OCI-LY1 (cell line): ENCODE measurements around the gene IMPDH2.

ENCODE experiments used
- H2AFZ ChIP-seq: fragments of 200-600 bp; sonication (generic), shearing (Covaris generic); 2 replicates; pipeline ENCODE4 v1.6.0; 2014; ENCODE audit warnings: antibody characterized with exemption, mild to moderate bottlenecking, low read length
- H3F3A ChIP-seq: fragments of 200-600 bp; sonication (generic), shearing (Covaris generic); 2 replicates; pipeline ENCODE4 v1.6.0; 2014; ENCODE audit warnings: mild to moderate bottlenecking, antibody characterized with exemption, low read length, moderate library complexity; ENCODE audit not compliant: insufficient read depth
- H3K27ac ChIP-seq: fragments of 200-600 bp; sonication (generic); 2 replicates; pipeline ENCODE4 v1.5.1; 2014; ENCODE audit warnings: low read length, mixed run types, mild to moderate bottlenecking, low read depth; ENCODE audit not compliant: poor library complexity, severe bottlenecking
- H3K27me3 ChIP-seq: fragments of 200-600 bp; sonication (generic); 2 replicates; pipeline ENCODE4 v1.6.0; 2014; ENCODE audit warnings: antibody characterized with exemption, mild to moderate bottlenecking, low read length, moderate library complexity; ENCODE audit not compliant: insufficient read depth
- H3K36me3 ChIP-seq: fragments of 200-600 bp; sonication (generic); 2 replicates; pipeline ENCODE4 v1.6.1; 2014; ENCODE audit warnings: mild to moderate bottlenecking, antibody characterized with exemption, low read length, moderate library complexity, mixed read lengths; ENCODE audit not compliant: insufficient read depth
- H3K4me1 ChIP-seq: fragments of 200-600 bp; sonication (generic); 2 replicates; pipeline ENCODE4 v1.5.1; 2014; ENCODE audit warnings: mild to moderate bottlenecking, low read length, moderate library complexity; ENCODE audit not compliant: insufficient read depth, severe bottlenecking
- H3K4me2 ChIP-seq: fragments of 200-600 bp; sonication (generic), shearing (Covaris generic); 2 replicates; pipeline ENCODE4 v1.6.1; 2014; ENCODE audit warnings: low read length
- H3K4me3 ChIP-seq: fragments of 200-600 bp; sonication (generic); 2 replicates; pipeline ENCODE4 v1.5.1; 2014; ENCODE audit warnings: low read length, low read depth, mild to moderate bottlenecking, mixed read lengths; ENCODE audit not compliant: poor library complexity, severe bottlenecking
- H3K79me2 ChIP-seq: fragments of 200-600 bp; shearing (Covaris generic); 2 replicates; pipeline ENCODE4 v1.6.1; 2016; ENCODE audit warnings: mixed run types, low read length, mixed read lengths; ENCODE audit not compliant: insufficient read depth
- H3K9ac ChIP-seq: fragments of 200-600 bp; sonication (generic), shearing (Covaris generic); 2 replicates; pipeline ENCODE4 v1.6.1; 2014; ENCODE audit warnings: mild to moderate bottlenecking, low read length, mixed read lengths
- H3K9me2 ChIP-seq: fragments of 200-600 bp; sonication (generic), shearing (Covaris generic); 2 replicates; pipeline ENCODE4 v1.6.1; 2014; ENCODE audit warnings: low read depth, mild to moderate bottlenecking, low read length, mixed read lengths
- H3K9me3 ChIP-seq: fragments of 200-600 bp; shearing (Covaris generic); 2 replicates; pipeline ENCODE4 v1.6.1; 2014; ENCODE audit warnings: low read length, mixed read lengths
- H4K20me1 ChIP-seq: fragments of 200-600 bp; sonication (generic), shearing (Covaris generic); 2 replicates; pipeline ENCODE4 v1.6.0; 2016; ENCODE audit warnings: mild to moderate bottlenecking, low read length; ENCODE audit not compliant: insufficient read depth
- EZH2 ChIP-seq: fragments of 200-600 bp; sonication (generic), shearing (Covaris generic); IDR thresholded peaks from 2 replicates; pipeline ENCODE4 v1.8.0; 2017; ENCODE audit warnings: borderline replicate concordance, mixed run types, mild to moderate bottlenecking, antibody characterized with exemption, low read length, moderate library complexity, mixed read lengths
- TF ChIP-seq, protein P1 (sequence below): fragments of 200-600 bp; sonication (generic), shearing (Covaris generic); IDR thresholded peaks from 2 replicates; pipeline ENCODE4 v1.5.1; 2017; ENCODE audit warnings: mild to moderate bottlenecking, antibody characterized with exemption, low read length, moderate library complexity, mixed read lengths

Gene IMPDH2

DNA sequence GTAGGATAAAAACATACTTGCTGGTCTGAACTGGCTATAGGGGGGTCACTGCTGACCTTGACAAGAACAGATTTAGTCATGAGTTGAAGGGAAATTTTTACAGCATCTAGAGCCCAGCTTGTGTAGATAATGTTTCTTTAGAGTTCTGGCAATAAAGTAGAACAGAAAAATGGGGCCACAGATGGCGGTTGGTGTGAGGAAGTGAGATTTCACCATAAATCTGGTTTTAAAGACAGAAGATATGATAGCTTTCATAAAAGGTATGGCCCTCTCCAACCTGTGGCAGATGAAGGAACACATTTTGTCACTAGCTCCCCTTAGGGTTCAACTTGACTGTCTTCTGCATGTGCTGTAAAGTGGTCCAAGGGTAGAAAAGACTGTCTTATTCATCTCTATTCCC lies 24.3 kb upstream of the IMPDH2 start:
- Histone ChIP-seq H3K36me3 (peaks cover 78% of the 10 kb centered on the region), H3K27ac (no peak overlapping the region), H3K79me2 (no peaks in the 10 kb centered on the region), H3K9me3 (no peaks in the 10 kb centered on the region), H3K4me1 (no peaks in the 10 kb centered on the region), H3F3A (no peaks in the 10 kb centered on the region), H3K9ac (no peak overlapping the region), H3K4me3 (no peak overlapping the region), H3K9me2 (no peaks in the 10 kb centered on the region), H4K20me1 (no peaks in the 10 kb centered on the region), H3K4me2 (no peak overlapping the region), H2AFZ (no peak overlapping the region), H3K27me3 (no peaks in the 10 kb centered on the region)
- TF ChIP-seq EZH2: no peak
- TF ChIP-seq, protein P1, sequence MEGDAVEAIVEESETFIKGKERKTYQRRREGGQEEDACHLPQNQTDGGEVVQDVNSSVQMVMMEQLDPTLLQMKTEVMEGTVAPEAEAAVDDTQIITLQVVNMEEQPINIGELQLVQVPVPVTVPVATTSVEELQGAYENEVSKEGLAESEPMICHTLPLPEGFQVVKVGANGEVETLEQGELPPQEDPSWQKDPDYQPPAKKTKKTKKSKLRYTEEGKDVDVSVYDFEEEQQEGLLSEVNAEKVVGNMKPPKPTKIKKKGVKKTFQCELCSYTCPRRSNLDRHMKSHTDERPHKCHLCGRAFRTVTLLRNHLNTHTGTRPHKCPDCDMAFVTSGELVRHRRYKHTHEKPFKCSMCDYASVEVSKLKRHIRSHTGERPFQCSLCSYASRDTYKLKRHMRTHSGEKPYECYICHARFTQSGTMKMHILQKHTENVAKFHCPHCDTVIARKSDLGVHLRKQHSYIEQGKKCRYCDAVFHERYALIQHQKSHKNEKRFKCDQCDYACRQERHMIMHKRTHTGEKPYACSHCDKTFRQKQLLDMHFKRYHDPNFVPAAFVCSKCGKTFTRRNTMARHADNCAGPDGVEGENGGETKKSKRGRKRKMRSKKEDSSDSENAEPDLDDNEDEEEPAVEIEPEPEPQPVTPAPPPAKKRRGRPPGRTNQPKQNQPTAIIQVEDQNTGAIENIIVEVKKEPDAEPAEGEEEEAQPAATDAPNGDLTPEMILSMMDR: no peak

DNA sequence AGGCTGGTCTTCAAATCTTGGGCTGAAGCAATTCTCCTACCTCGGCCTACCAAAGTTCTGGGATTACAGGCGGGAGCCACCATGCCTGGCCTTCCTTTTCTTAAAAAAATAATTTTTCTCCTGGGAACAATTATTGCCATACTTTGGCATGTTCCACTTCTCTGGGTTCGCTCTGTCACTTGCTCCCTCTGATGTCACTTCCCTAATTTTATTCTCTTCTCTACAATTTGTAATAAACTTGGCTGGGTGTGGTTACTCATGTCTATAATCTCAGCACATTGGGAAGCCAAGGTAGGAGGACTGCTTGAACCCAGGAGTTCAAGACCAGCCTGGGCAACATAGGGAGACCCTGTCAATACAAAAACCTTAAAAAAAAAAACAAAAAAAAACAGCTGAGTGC lies 6.1 kb upstream of the IMPDH2 start:
- no peaks in the 10 kb centered on the region for H3K27me3 ChIP-seq
- H3K4me1 ChIP-seq: no peaks in the 10 kb centered on the region
- no peaks in the 10 kb centered on the region for H3F3A ChIP-seq
- no peaks in the 10 kb centered on the region for H3K9me3 ChIP-seq
- no peaks in the 10 kb centered on the region for H3K79me2 ChIP-seq
- no peaks in the 10 kb centered on the region for H3K9me2 ChIP-seq
- H3K4me3 ChIP-seq: no peak overlapping the region
- TF ChIP-seq EZH2: no peak
- TF ChIP-seq, protein P1: no peak
- no peaks in the 10 kb centered on the region for H4K20me1 ChIP-seq
- no peak overlapping the region for H3K27ac ChIP-seq
- no peak overlapping the region for H3K4me2 ChIP-seq
- peaks cover 70% of the 10 kb centered on the region for H3K36me3 ChIP-seq
- H3K9ac ChIP-seq: no peak overlapping the region
- no peak overlapping the region for H2AFZ ChIP-seq

DNA sequence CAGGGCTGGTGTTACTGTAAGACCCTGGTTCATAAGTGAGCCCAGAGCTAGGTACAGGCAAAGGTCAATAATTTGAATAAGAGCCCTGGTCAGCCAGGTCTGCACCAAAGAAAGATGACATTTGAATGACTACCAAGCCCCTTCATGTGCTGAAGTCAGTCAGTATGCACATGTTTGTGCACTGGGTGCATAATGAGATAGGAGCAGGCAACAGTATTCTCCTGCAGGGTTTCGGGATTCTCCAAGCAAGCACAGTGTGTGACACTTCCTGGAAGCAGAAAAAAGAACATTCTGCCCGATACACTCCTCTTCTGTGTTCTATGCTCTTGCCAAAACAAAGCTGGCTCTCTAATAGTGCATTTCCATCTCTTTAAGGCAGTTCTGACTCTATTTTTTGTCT lies 5.5 kb upstream of the IMPDH2 start:
- peaks cover 72% of the 10 kb centered on the region for H3K36me3 ChIP-seq
- H3K27me3 ChIP-seq: no peaks in the 10 kb centered on the region
- no peaks in the 10 kb centered on the region for H3K79me2 ChIP-seq
- H3F3A ChIP-seq: 0 out of 2 replicates have a peak, but pooled peaks cover 1% of the 10 kb centered on the region
- no peak overlapping the region for H3K27ac ChIP-seq
- H3K4me1 ChIP-seq: peaks cover 1% of the 10 kb centered on the region
- H2AFZ ChIP-seq: no peak overlapping the region
- H4K20me1 ChIP-seq: no peaks in the 10 kb centered on the region
- no peaks in the 10 kb centered on the region for H3K9me3 ChIP-seq
- no peak overlapping the region for H3K9ac ChIP-seq
- H3K4me3 ChIP-seq: no peak overlapping the region
- no peak overlapping the region for H3K4me2 ChIP-seq
- TF ChIP-seq EZH2: no peak
- TF ChIP-seq, protein P1: no peak
- no peaks in the 10 kb centered on the region for H3K9me2 ChIP-seq
